ENCODE data around the gene LRRC4B.

Gene LRRC4B

GRCh38 chr19:50501568-50502475 lies 66.4 kb downstream of the LRRC4B start:
- TF ChIP-seq, protein P1, sequence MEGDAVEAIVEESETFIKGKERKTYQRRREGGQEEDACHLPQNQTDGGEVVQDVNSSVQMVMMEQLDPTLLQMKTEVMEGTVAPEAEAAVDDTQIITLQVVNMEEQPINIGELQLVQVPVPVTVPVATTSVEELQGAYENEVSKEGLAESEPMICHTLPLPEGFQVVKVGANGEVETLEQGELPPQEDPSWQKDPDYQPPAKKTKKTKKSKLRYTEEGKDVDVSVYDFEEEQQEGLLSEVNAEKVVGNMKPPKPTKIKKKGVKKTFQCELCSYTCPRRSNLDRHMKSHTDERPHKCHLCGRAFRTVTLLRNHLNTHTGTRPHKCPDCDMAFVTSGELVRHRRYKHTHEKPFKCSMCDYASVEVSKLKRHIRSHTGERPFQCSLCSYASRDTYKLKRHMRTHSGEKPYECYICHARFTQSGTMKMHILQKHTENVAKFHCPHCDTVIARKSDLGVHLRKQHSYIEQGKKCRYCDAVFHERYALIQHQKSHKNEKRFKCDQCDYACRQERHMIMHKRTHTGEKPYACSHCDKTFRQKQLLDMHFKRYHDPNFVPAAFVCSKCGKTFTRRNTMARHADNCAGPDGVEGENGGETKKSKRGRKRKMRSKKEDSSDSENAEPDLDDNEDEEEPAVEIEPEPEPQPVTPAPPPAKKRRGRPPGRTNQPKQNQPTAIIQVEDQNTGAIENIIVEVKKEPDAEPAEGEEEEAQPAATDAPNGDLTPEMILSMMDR (conservative IDR thresholded peaks at IDR 0.05): no peak
- TF ChIP-seq ZFX (IDR thresholded peaks at IDR 0.05): no peak
- H3K27ac ChIP-seq: no peak overlapping the region

GRCh38 chr19:50501186-50501567 lies 67.1 kb downstream of the LRRC4B start:
- no peak overlapping the region for H3K27ac ChIP-seq
- TF ChIP-seq, protein P1 (conservative IDR thresholded peaks at IDR 0.05): no peak
- TF ChIP-seq ZFX (IDR thresholded peaks at IDR 0.05): no peak

- no peak overlapping the region for H3K27ac ChIP-seq
- TF ChIP-seq, protein P1 (conservative IDR thresholded peaks at IDR 0.05): no peak
- no peak for TF ChIP-seq ZFX (IDR thresholded peaks at IDR 0.05)
Measured at GRCh38 chr19:50500753-50501151, 67.5 kb downstream of the LRRC4B start.

DNA sequence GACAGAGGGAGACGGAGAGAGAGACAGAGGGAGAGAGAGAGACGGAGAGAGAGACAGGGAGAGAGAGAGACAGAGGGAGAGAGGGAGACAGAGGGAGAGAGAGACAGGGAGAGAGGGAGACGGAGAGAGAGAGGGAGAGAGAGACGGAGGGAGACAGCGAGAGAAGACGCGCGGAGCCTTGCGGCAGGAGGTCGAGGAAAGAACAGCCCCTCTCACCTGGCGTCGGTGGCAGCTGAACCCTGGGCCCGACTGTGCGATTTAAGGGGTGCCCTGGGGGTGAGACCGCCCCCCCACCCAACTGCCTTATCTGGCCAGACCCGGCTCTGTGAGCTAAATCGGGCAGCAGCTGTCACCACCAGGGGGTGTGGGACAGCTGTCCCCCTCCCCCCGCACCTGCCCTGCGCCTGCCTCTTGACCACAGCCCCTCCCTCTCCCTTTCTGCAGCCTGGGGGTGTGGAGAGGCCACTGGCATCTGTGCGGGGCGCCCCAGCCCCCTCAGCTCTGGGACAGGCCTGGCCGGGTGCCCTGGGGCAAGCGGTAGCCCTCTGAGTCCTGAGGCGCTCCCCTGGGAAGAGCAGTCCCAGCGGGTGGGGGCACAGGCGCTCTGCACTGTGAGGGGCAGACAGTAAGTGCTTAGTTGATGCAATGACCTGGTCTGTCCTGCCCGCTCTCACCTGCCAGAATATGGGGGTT lies 68.0 kb downstream of the LRRC4B start:
- TF ChIP-seq, protein P1 (conservative IDR thresholded peaks at IDR 0.05): no peak; the same call in 1 of the 2 replicates
- no peak for TF ChIP-seq ZFX (IDR thresholded peaks at IDR 0.05)

DNA sequence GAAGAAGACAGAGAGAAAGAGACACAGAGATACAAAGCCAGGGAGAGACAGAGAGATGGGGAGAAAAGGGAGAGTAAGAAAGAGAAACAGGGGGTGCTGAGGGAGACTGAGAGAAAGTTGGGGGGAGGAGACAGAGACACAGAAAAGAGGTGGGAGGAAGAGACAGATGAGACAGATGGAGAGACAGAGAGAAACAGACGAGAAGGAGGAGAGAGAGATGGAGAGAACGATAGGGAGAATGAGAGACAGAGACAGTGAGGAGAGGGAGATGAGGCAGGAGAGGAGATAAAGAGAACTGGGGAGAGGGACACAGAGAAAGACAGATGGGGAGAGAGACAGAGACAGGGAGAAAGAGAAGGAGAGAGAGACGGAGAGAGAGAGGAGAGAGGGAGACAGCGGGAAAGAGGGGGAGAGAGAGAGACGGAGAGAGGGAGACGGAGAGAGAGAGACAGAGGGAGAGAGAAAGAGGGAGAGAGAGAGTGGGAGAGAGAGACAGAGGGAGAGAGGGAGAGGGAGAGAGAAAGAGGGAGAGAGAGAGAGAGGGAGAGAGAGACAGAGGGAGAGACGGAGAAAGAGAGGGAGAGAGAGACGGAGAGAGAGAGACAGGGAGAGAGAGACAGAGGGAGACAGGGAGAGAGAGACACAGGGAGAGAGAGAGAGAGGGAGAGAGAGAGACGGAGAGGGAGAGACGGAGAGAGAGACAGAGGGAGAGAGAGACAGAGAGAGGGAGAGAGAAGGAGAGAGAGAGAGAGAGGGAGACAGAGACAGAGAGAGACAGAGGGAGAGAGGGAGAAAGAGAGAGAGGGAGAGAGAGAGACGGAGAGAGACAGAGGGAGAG lies 69.8 kb downstream of the LRRC4B start:
- TF ChIP-seq, protein P1 (conservative IDR thresholded peaks at IDR 0.05): no peak
- TF ChIP-seq ZFX (IDR thresholded peaks at IDR 0.05): no peak
- no peak overlapping the region for H3K27ac ChIP-seq

More for the DNA sequence above, 68.0 kb downstream of the LRRC4B start:
- no peak overlapping the region for H3K27ac ChIP-seq

DNA sequence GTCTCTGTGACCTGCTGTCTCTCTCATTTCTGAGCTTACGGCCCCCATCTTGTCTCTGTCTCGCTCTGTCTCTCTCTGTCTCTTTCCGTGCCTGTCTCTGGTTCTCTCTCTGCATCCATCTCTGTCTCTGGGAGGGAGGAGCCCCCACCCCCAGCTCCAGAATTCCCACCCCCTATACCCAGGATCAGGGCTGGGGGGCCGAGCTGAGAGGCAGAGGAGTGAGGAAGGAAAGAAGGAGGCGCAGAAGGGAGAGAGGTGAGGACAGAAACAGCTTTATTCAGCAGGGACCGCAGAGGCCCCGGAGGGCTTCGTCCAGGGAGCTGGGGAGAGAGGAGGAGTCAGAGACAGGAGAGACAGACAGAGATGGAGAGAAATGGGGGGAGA lies 71.2 kb downstream of the LRRC4B start:
- no peak for TF ChIP-seq ZFX (IDR thresholded peaks at IDR 0.05)
- TF ChIP-seq, protein P1 (conservative IDR thresholded peaks at IDR 0.05): no peak
- H3K27ac ChIP-seq: no peak overlapping the region

Measured in C4-2B (cell line).